ENCODE results near the gene GRAMD1C.
A peak's percentile ranks its signal among the peaks of the same experiment; 100 is the strongest.

Gene GRAMD1C

GRCh38 chr3:113852506-113852905 lies 13.9 kb downstream of the GRAMD1C start:
- DNase-seq (ENCODE audit: low spot score), result no peak

GRCh38 chr3:113867506-113867905 lies 28.9 kb downstream of the GRAMD1C start:
- no peak for DNase-seq (ENCODE audit: low spot score)

GRCh38 chr3:113873293-113873692 lies 34.7 kb downstream of the GRAMD1C start:
- DNase-seq (ENCODE audit: low spot score), result no peak

- DNase-seq (ENCODE audit: low spot score), result no peak
Observed at GRCh38 chr3:113873814-113874526, 35.4 kb downstream of the GRAMD1C start.

- no peak for DNase-seq (ENCODE audit: low spot score)
Observed at GRCh38 chr3:113878403-113878802, 39.8 kb downstream of the GRAMD1C start.

GRCh38 chr3:113885050-113885449 lies 46.5 kb downstream of the GRAMD1C start:
- DNase-seq (ENCODE audit: low spot score), result peak; percentile 4

- peak; percentile 23 for DNase-seq (ENCODE audit: low spot score)
Observed at GRCh38 chr3:113890256-113890900, 51.8 kb downstream of the GRAMD1C start.

- no peak for DNase-seq (ENCODE audit: low spot score)
Observed at GRCh38 chr3:113894927-113895326, 56.3 kb downstream of the GRAMD1C start.

GRCh38 chr3:113895964-113896363 lies 57.4 kb downstream of the GRAMD1C start:
- no peak for DNase-seq (ENCODE audit: low spot score)

- DNase-seq (ENCODE audit: low spot score), result no peak
Observed at GRCh38 chr3:113896930-113897329, 58.3 kb downstream of the GRAMD1C start.

GRCh38 chr3:113897373-113897777 lies 58.8 kb downstream of the GRAMD1C start:
- peak; percentile 22 for DNase-seq (ENCODE audit: low spot score)

- DNase-seq (ENCODE audit: low spot score), result no peak
Observed at GRCh38 chr3:113898892-113899291, 60.3 kb downstream of the GRAMD1C start.

- DNase-seq (ENCODE audit: low spot score), result no peak
Observed at GRCh38 chr3:113906568-113907140, 68.1 kb downstream of the GRAMD1C start.

- no peak for DNase-seq (ENCODE audit: low spot score)
Observed at GRCh38 chr3:113908133-113908532, 69.5 kb downstream of the GRAMD1C start.

- DNase-seq (ENCODE audit: low spot score), result no peak
Observed at GRCh38 chr3:113910966-113911365, 72.4 kb downstream of the GRAMD1C start.

- DNase-seq (ENCODE audit: low spot score), result peak; percentile 57
Observed at GRCh38 chr3:113912552-113913236, 74.1 kb downstream of the GRAMD1C start.

- DNase-seq (ENCODE audit: low spot score), result no peak
Observed at GRCh38 chr3:113914646-113915045, 76.1 kb downstream of the GRAMD1C start.

- DNase-seq (ENCODE audit: low spot score), result no peak
Observed at GRCh38 chr3:113927556-113927955, 89.0 kb downstream of the GRAMD1C start.

- no peak for DNase-seq (ENCODE audit: low spot score)
Observed at GRCh38 chr3:113946831-113947230, 108.2 kb downstream of the GRAMD1C start.

- peak; percentile 84 for DNase-seq (ENCODE audit: low spot score)
Observed at GRCh38 chr3:113947372-113948014, 108.9 kb downstream of the GRAMD1C start, which contains the start of gene ZDHHC23. TSS of gene ZDHHC23 (plus strand) at chr3:113948013. CDS start at chr3:113948803, 790 bp downstream.

- peak; percentile 81 for DNase-seq (ENCODE audit: low spot score)
Observed at GRCh38 chr3:113948015-113948917, 109.7 kb downstream of the GRAMD1C start.
